Naive thymus-derived CD4-positive, alpha-beta T cell (primary cell): ENCODE data around the gene GPRIN3. TPM values are rescaled to one million over a fixed set of nuclear protein-coding genes. Genes with fewer than 3 reads are reported as not detected.
A peak's percentile ranks its signal among the peaks of the same experiment; 100 is the strongest.

Experiments used
- ATAC-seq: fragments of 150-1000 bp; cut with Tn5 transposase; 2 replicates; pipeline ENCODE4 v1.10.0; 2021; ENCODE audit warnings: mild to moderate bottlenecking, moderate library complexity
- CTCF ChIA-PET: fragments of 350-600 bp; sonication (Branson Sonifier 250); formaldehyde crosslinking; loops from one replicate; lab custom pipeline; 2021; ENCODE audit warnings: antibody characterized with exemption; lab: Charles Lee
- POLR2A ChIA-PET: fragments of 350-600 bp; sonication (Branson Sonifier 250); formaldehyde crosslinking; loops from one replicate; lab custom pipeline; 2021; ENCODE audit warnings: antibody characterized with exemption, inconsistent platforms; lab: Charles Lee
- DNase-seq, 9 donors: peaks; one replicate each; pipeline versions ENCODE4 v3.0.0 to v3.0.0-alpha.2; 2020 to 2022; ENCODE audit warnings: mixed read lengths in 1 of 9
- H3K27ac ChIP-seq: one replicate; pipeline ENCODE4 v1.7.0; 2013; ENCODE audit warnings: mild to moderate bottlenecking, low read depth, low read length, moderate library complexity
- H3K27me3 ChIP-seq, 2 donors: one replicate each; pipeline ENCODE4 v1.7.0; 2013; ENCODE audit warnings: low read length in 2 of 2, mild to moderate bottlenecking in 2 of 2, moderate library complexity in 2 of 2; ENCODE audit not compliant: control insufficient read depth in 2 of 2, insufficient read depth in 2 of 2
- H3K36me3 ChIP-seq, 3 experiments: 1 replicate in 2 of 3; 2 replicates in 1 of 3; pipeline ENCODE4 v1.7.0; 2013; ENCODE audit warnings: low read length in 3 of 3, mild to moderate bottlenecking in 3 of 3, moderate library complexity in 1 of 3; ENCODE audit not compliant: insufficient read depth in 3 of 3, control insufficient read depth in 2 of 3
- H3K4me1 ChIP-seq, 2 donors: one replicate each; pipeline ENCODE4 v1.7.0; 2013; ENCODE audit warnings: low read length in 2 of 2, mild to moderate bottlenecking in 2 of 2, moderate library complexity in 1 of 2; ENCODE audit not compliant: control insufficient read depth in 2 of 2, insufficient read depth in 2 of 2
- H3K4me3 ChIP-seq: 2 replicates; pipeline ENCODE4 v1.7.0; 2013; ENCODE audit warnings: mild to moderate bottlenecking, low read length
- H3K9me3 ChIP-seq, 3 experiments: 1 replicate in 2 of 3; 2 replicates in 1 of 3; pipeline ENCODE4 v1.7.0; 2013; ENCODE audit warnings: low read length in 3 of 3; ENCODE audit not compliant: control insufficient read depth in 2 of 3
- H3K27ac Mint-ChIP-seq, 9 donors: one replicate each; pipeline ENCODE4 v1.8.0; 2020 to 2022; ENCODE audit warnings: mixed read lengths in 9 of 9, mild to moderate bottlenecking in 8 of 9, moderate library complexity in 5 of 9, inconsistent platforms in 2 of 9
- H3K27me3 Mint-ChIP-seq, 5 donors: one replicate each; pipeline ENCODE4 v1.8.0; 2021 to 2022; ENCODE audit warnings: mixed read lengths in 5 of 5, mild to moderate bottlenecking in 1 of 5
- H3K36me3 Mint-ChIP-seq, 5 donors: one replicate each; pipeline ENCODE4 v1.8.0; 2020 to 2022; ENCODE audit warnings: mixed read lengths in 5 of 5, mild to moderate bottlenecking in 3 of 5, inconsistent platforms in 1 of 5
- H3K4me1 Mint-ChIP-seq, 7 donors: one replicate each; pipeline ENCODE4 v1.8.0; 2020 to 2022; ENCODE audit warnings: mixed read lengths in 7 of 7, mild to moderate bottlenecking in 3 of 7, inconsistent platforms in 1 of 7
- H3K4me3 Mint-ChIP-seq, 10 donors: one replicate each; pipeline ENCODE4 v1.8.0; 2020 to 2022; ENCODE audit warnings: mild to moderate bottlenecking in 10 of 10, mixed read lengths in 10 of 10, moderate library complexity in 6 of 10, inconsistent platforms in 2 of 10
- H3K9me3 Mint-ChIP-seq, 11 donors: one replicate each; pipeline ENCODE4 v1.8.0; 2020 to 2022; ENCODE audit warnings: mixed read lengths in 11 of 11, mild to moderate bottlenecking in 4 of 11, inconsistent platforms in 1 of 11, moderate library complexity in 1 of 11
- intact Hi-C, 2 donors: fragments of 100-400 bp; cut with micrococcal nuclease; formaldehyde crosslinking; loops; one replicate each; pipeline ENCODE4 v1.15.1; 2023
- polyA plus RNA-seq, 2 donors: library from polyadenylated mRNA; unstranded; fragments of 300-500 nt; fragmentation: Illumina TruSeq; gene quantifications; one replicate each; pipeline ENCODE4 v1.2.3, GENCODE V29; 2021
- total RNA-seq, 6 experiments: library from RNA in 5 of 6; stranded (reverse) in 5 of 6; gene quantifications; 1 replicate in 5 of 6; 2 replicates in 1 of 6; pipeline ENCODE4 v1.2.3 and lab custom pipeline; 2021 to 2026

The GPRIN3 gene
- total and polyA plus RNA-seq, 7 experiments from 2014 or later: 7.3 to 55.5 (median 11.2) TPM

- Histone ChIP-seq H3K9me3 (no peaks in the 10 kb centered on the region), H3K36me3 (no peaks in the 10 kb centered on the region), H3K27me3 (no peaks in the 10 kb centered on the region), H3K4me1 (peaks cover 55 to 67% of the 10 kb centered on the region in 2 donors), H3K27ac (peak overlapping the region; percentile 80), H3K4me3 (peak overlapping the region; percentile 7)
- H3K9me3 Mint-ChIP-seq: peaks cover 0 to 1% (median 0%) of the 10 kb centered on the region in 11 donors
- ATAC-seq (no peak), DNase-seq (peak in 1 of 9 donors; percentile 13)
- POLR2A ChIA-PET: interaction anchor here (0.8 to 4.0 kb wide), 9 partner anchors 8 to 41 kb away, joined by 3 to 28 read pairs (median 4); no protein-coding TSS in a partner anchor
- H3K36me3 Mint-ChIP-seq: peaks cover 0 to 31% (median 0%) of the 10 kb centered on the region in 5 donors
- peaks cover 49 to 99% (median 78%) of the 10 kb centered on the region in 7 donors for H3K4me1 Mint-ChIP-seq
- peak overlapping the region; percentile 13 to 98 (median 68) for H3K4me3 Mint-ChIP-seq
- peak overlapping the region; percentile 91 to 98 (median 95) for H3K27ac Mint-ChIP-seq
- intact Hi-C loops: loop anchor here (5.0 to 10.0 kb wide), 4 partner anchors 478 to 1016 kb away; partner anchors contain the start of genes HERC3 (in 1 of the 2), PPM1K (in 1 of the 2) and PYURF (in 1 of the 2)
- CTCF ChIA-PET: interaction anchor here (0.5 to 2.6 kb wide), 6 partner anchors 9 to 481 kb away, joined by 3 to 6 read pairs (median 4); no protein-coding TSS in a partner anchor
- H3K27me3 Mint-ChIP-seq: no peaks in the 10 kb centered on the region
Observed at GRCh38 chr4:89300499-89300898, 7.1 kb downstream of the GPRIN3 start.

- Histone ChIP-seq H3K4me1 (peaks cover 60 to 71% of the 10 kb centered on the region in 2 donors), H3K36me3 (no peaks in the 10 kb centered on the region), H3K27me3 (no peaks in the 10 kb centered on the region), H3K9me3 (no peaks in the 10 kb centered on the region), H3K4me3 (peak overlapping the region; percentile 7), H3K27ac (peak overlapping the region; percentile 80)
- intact Hi-C loops: loop anchor here (5.0 to 10.0 kb wide), 4 partner anchors 478 to 1015 kb away; partner anchors contain the start of genes HERC3 (in 1 of the 2), PPM1K (in 1 of the 2) and PYURF (in 1 of the 2)
- CTCF ChIA-PET: interaction anchor here (0.5 to 2.6 kb wide), 4 partner anchors 10 to 481 kb away, joined by 3 to 6 read pairs (median 4); no protein-coding TSS in a partner anchor
- Mint-ChIP-seq H3K27me3 (no peaks in the 10 kb centered on the region), H3K9me3 (peaks cover 0 to 1% (median 0%) of the 10 kb centered on the region in 11 donors), H3K4me3 (peak overlapping the region; percentile 13 to 98 (median 68)), H3K4me1 (peaks cover 48 to 99% (median 78%) of the 10 kb centered on the region in 7 donors), H3K36me3 (peaks cover 0 to 32% (median 0%) of the 10 kb centered on the region in 5 donors), H3K27ac (peak overlapping the region; percentile 91 to 98 (median 95))
- POLR2A ChIA-PET: interaction anchor here (0.8 to 4.0 kb wide), 9 partner anchors 9 to 50 kb away, joined by 3 to 28 read pairs (median 4); no protein-coding TSS in a partner anchor
- DNase-seq (no peak), ATAC-seq (no peak)
Observed at GRCh38 chr4:89300060-89300459, 7.5 kb downstream of the GPRIN3 start.

GRCh38 chr4:89299153-89299791, 8.3 kb downstream of the GPRIN3 start:
- Mint-ChIP-seq H3K4me1 (peaks cover 49 to 99% (median 80%) of the 10 kb centered on the region in 7 donors), H3K4me3 (peak overlapping the region; percentile 74 to 98 (median 88)), H3K9me3 (peaks cover 0 to 1% (median 0%) of the 10 kb centered on the region in 11 donors), H3K27me3 (no peaks in the 10 kb centered on the region), H3K36me3 (peaks cover 0 to 35% (median 0%) of the 10 kb centered on the region in 5 donors), H3K27ac (peak overlapping the region; percentile 92 to 99 (median 98))
- Histone ChIP-seq H3K27me3 (no peaks in the 10 kb centered on the region), H3K4me1 (peaks cover 66 to 74% of the 10 kb centered on the region in 2 donors), H3K9me3 (no peaks in the 10 kb centered on the region), H3K27ac (peak overlapping the region; percentile 80), H3K4me3 (peak overlapping the region; percentile 49), H3K36me3 (no peaks in the 10 kb centered on the region)
- ChIA-PET POLR2A (interaction anchor here (0.6 to 4.0 kb wide), 15 partner anchors 9 to 49 kb away, joined by 3 to 28 read pairs (median 4); partner anchors contain the start of gene GPRIN3), CTCF (interaction anchor here (0.6 to 2.6 kb wide), 5 partner anchors 11 to 47 kb away, joined by 3 to 9 read pairs (median 6); no protein-coding TSS in a partner anchor)
- ATAC-seq: peak; percentile 53
- peak in 6 of 9 donors; percentile 25 to 56 (median 50) for DNase-seq
- intact Hi-C loops: loop anchor here (1.0 to 10.0 kb wide), 8 partner anchors 44 to 1877 kb away; partner anchors contain the start of genes HERC3 (in 1 of the 2), HERC5 (in 1 of the 2), NUDT9 (in 1 of the 2) and PPM1K (in 1 of the 2)

- H3K27me3 Mint-ChIP-seq: no peaks in the 10 kb centered on the region
- ATAC-seq (peak; percentile 53), DNase-seq (peak in 7 of 9 donors; percentile 38 to 62 (median 52))
- H3K36me3 Mint-ChIP-seq: peaks cover 0 to 31% (median 0%) of the 10 kb centered on the region in 5 donors
- H3K27me3 ChIP-seq: no peaks in the 10 kb centered on the region
- peak overlapping the region; percentile 80 for H3K27ac ChIP-seq
- H3K9me3 ChIP-seq: no peaks in the 10 kb centered on the region
- peak overlapping the region; percentile 92 to 99 (median 98) for H3K27ac Mint-ChIP-seq
- H3K4me3 Mint-ChIP-seq: peak overlapping the region; percentile 74 to 98 (median 88)
- intact Hi-C loops: loop anchor here (1.0 to 10.0 kb wide), 9 partner anchors 9 to 1876 kb away; partner anchors contain the start of genes GPRIN3 (in 2 of the 2), HERC3 (in 1 of the 2), HERC5 (in 1 of the 2) and NUDT9 (in 1 of the 2)
- H3K36me3 ChIP-seq: no peaks in the 10 kb centered on the region
- peaks cover 66 to 74% of the 10 kb centered on the region in 2 donors for H3K4me1 ChIP-seq
- peak overlapping the region; percentile 49 for H3K4me3 ChIP-seq
- ChIA-PET CTCF (interaction anchor here (1.0 to 2.6 kb wide), 4 partner anchors 13 to 44 kb away, joined by 3 to 9 read pairs (median 4); no protein-coding TSS in a partner anchor), POLR2A (interaction anchor here (0.7 to 4.0 kb wide), 14 partner anchors 9 to 49 kb away, joined by 3 to 28 read pairs (median 4); partner anchors contain the start of gene GPRIN3)
- H3K4me1 Mint-ChIP-seq: peaks cover 44 to 99% (median 80%) of the 10 kb centered on the region in 7 donors
- H3K9me3 Mint-ChIP-seq: peaks cover 0 to 1% (median 0%) of the 10 kb centered on the region in 11 donors
Observed at GRCh38 chr4:89298788-89299152, 8.8 kb downstream of the GPRIN3 start.

- ChIA-PET POLR2A (interaction anchor here (0.6 to 4.0 kb wide), 12 partner anchors 8 to 171 kb away, joined by 3 to 28 read pairs (median 4); partner anchors contain the start of gene GPRIN3), CTCF (interaction anchor here (1.0 to 2.6 kb wide), 6 partner anchors 9 to 43 kb away, joined by 3 to 9 read pairs (median 3); no protein-coding TSS in a partner anchor)
- Histone ChIP-seq H3K4me3 (peak overlapping the region; percentile 25), H3K27ac (peak overlapping the region; percentile 80), H3K9me3 (no peaks in the 10 kb centered on the region), H3K27me3 (no peaks in the 10 kb centered on the region), H3K36me3 (no peaks in the 10 kb centered on the region), H3K4me1 (peaks cover 69 to 79% of the 10 kb centered on the region in 2 donors)
- H3K36me3 Mint-ChIP-seq: peaks cover 0 to 33% (median 0%) of the 10 kb centered on the region in 5 donors
- intact Hi-C loops: loop anchor here (1.0 to 10.0 kb wide), 8 partner anchors 9 to 1876 kb away; partner anchors contain the start of genes GPRIN3 (in 2 of the 2), HERC3 (in 1 of the 2), HERC5 (in 1 of the 2) and NUDT9 (in 1 of the 2)
- H3K27ac Mint-ChIP-seq: peak overlapping the region; percentile 92 to 99 (median 98)
- H3K4me1 Mint-ChIP-seq: peaks cover 45 to 99% (median 82%) of the 10 kb centered on the region in 7 donors
- peak in 7 of 9 donors; percentile 49 to 63 (median 56) for DNase-seq
- peaks cover 0 to 1% (median 0%) of the 10 kb centered on the region in 11 donors for H3K9me3 Mint-ChIP-seq
- peak overlapping the region; percentile 69 to 98 (median 86) for H3K4me3 Mint-ChIP-seq
- peak; percentile 55 for ATAC-seq
- no peaks in the 10 kb centered on the region for H3K27me3 Mint-ChIP-seq
Observed at GRCh38 chr4:89298155-89298554, 9.4 kb downstream of the GPRIN3 start.
